SJCRH30 (cell line): ENCODE data around the gene MUC6. TPM values are rescaled to one million over a fixed set of nuclear protein-coding genes. Genes with fewer than 3 reads are reported as not detected.

Experiments used
- DNase-seq, 2 experiments: peaks; one replicate each; pipeline ENCODE4 v3.0.0-alpha.2; 2015 to 2020
- H3K27ac ChIP-seq: fragments of 250-450 bp; sonication (Bioruptor Pico); 2 replicates; pipeline ENCODE4 v1.5.1; 2020; ENCODE audit warnings: mild to moderate bottlenecking, moderate library complexity
- H3K27me3 ChIP-seq: fragments of 250-450 bp; sonication (Bioruptor Pico); 2 replicates; pipeline ENCODE4 v1.5.1; 2020; ENCODE audit warnings: mild to moderate bottlenecking, moderate library complexity
- H3K36me3 ChIP-seq: fragments of 250-450 bp; sonication (Bioruptor Pico); 2 replicates; pipeline ENCODE4 v1.5.1; 2020; ENCODE audit warnings: mild to moderate bottlenecking, moderate library complexity
- H3K4me1 ChIP-seq: fragments of 250-450 bp; sonication (Bioruptor Pico); 2 replicates; pipeline ENCODE4 v1.5.1; 2020; ENCODE audit warnings: mild to moderate bottlenecking, moderate library complexity
- H3K4me3 ChIP-seq: fragments of 250-450 bp; sonication (Bioruptor Pico); 2 replicates; pipeline ENCODE4 v1.5.1; 2020; ENCODE audit warnings: mild to moderate bottlenecking, moderate library complexity
- H3K9me3 ChIP-seq: fragments of 250-450 bp; sonication (Bioruptor Pico); replicated peaks from 2 replicates; pipeline ENCODE4 v1.5.1; 2020; ENCODE audit warnings: mild to moderate bottlenecking, moderate library complexity
- total RNA-seq: library from RNA; depleted of rRNA; stranded (reverse); fragments of >200 nt; shearing (Covaris generic); gene quantifications from 2 replicates; pipeline ENCODE4 v1.2.3, GENCODE V29; 2014

Gene MUC6
- total RNA-seq, 1 experiment from 2014 or later: not detected

GRCh38 chr11:1074244-1075221, 38.0 kb upstream of the MUC6 start, which contains the start of gene MUC2:
Gene MUC2 (plus strand): TSS chr11:1074874.
- Histone ChIP-seq H3K9me3 (no peaks in the 10 kb centered on the region), H3K4me1 (peaks cover 29% of the 10 kb centered on the region), H3K27ac (peak within 1 kb of the TSS; percentile 29), H3K27me3 (no peaks in the 10 kb centered on the region), H3K36me3 (no peaks in the 10 kb centered on the region), H3K4me3 (no peak within 1 kb of the TSS)
- peak; percentile 37 to 45 for DNase-seq

- Histone ChIP-seq H3K9me3 (no peaks in the 10 kb centered on the region), H3K27ac (peak overlapping the region; percentile 29), H3K27me3 (no peaks in the 10 kb centered on the region), H3K4me1 (peaks cover 29% of the 10 kb centered on the region), H3K4me3 (no peak overlapping the region), H3K36me3 (no peaks in the 10 kb centered on the region)
- DNase-seq: peak in 1 of 2 experiments; percentile 32
These were observed 37.3 kb upstream of the MUC6 start for GRCh38 chr11:1073851-1074243.

- H3K4me3 ChIP-seq: no peak overlapping the region
- peaks cover 29% of the 10 kb centered on the region for H3K4me1 ChIP-seq
- H3K36me3 ChIP-seq: no peaks in the 10 kb centered on the region
- H3K27me3 ChIP-seq: no peaks in the 10 kb centered on the region
- peak overlapping the region; percentile 29 for H3K27ac ChIP-seq
- peak; percentile 45 to 61 for DNase-seq
- no peaks in the 10 kb centered on the region for H3K9me3 ChIP-seq
These were observed 36.8 kb upstream of the MUC6 start for GRCh38 chr11:1073261-1073724.

- Histone ChIP-seq H3K27ac (no peak overlapping the region), H3K4me3 (no peak overlapping the region), H3K4me1 (peaks cover 26% of the 10 kb centered on the region), H3K27me3 (no peaks in the 10 kb centered on the region), H3K36me3 (no peaks in the 10 kb centered on the region), H3K9me3 (no peaks in the 10 kb centered on the region)
- DNase-seq: no peak
These were observed 36.3 kb upstream of the MUC6 start for GRCh38 chr11:1072821-1073231.

- Histone ChIP-seq H3K4me1 (peaks cover 21% of the 10 kb centered on the region), H3K27ac (no peak overlapping the region), H3K4me3 (no peak overlapping the region), H3K36me3 (no peaks in the 10 kb centered on the region), H3K9me3 (no peaks in the 10 kb centered on the region), H3K27me3 (no peaks in the 10 kb centered on the region)
- DNase-seq: peak in 1 of 2 experiments; percentile 4
These were observed 35.8 kb upstream of the MUC6 start for GRCh38 chr11:1072116-1072820.

- no peaks in the 10 kb centered on the region for H3K27me3 ChIP-seq
- no peak overlapping the region for H3K27ac ChIP-seq
- H3K36me3 ChIP-seq: no peaks in the 10 kb centered on the region
- no peak overlapping the region for H3K4me3 ChIP-seq
- no peaks in the 10 kb centered on the region for H3K9me3 ChIP-seq
- DNase-seq: no peak
- H3K4me1 ChIP-seq: peaks cover 21% of the 10 kb centered on the region
These were observed 35.1 kb upstream of the MUC6 start for GRCh38 chr11:1071571-1072115.

GRCh38 chr11:1070594-1071462, 34.3 kb upstream of the MUC6 start:
- no peak for DNase-seq
- H3K27me3 ChIP-seq: no peaks in the 10 kb centered on the region
- no peak overlapping the region for H3K27ac ChIP-seq
- H3K9me3 ChIP-seq: no peaks in the 10 kb centered on the region
- peaks cover 21% of the 10 kb centered on the region for H3K4me1 ChIP-seq
- H3K4me3 ChIP-seq: no peak overlapping the region
- H3K36me3 ChIP-seq: no peaks in the 10 kb centered on the region

GRCh38 chr11:1069740-1070139, 33.2 kb upstream of the MUC6 start:
- Histone ChIP-seq H3K4me3 (no peak overlapping the region), H3K27ac (no peak overlapping the region), H3K27me3 (no peaks in the 10 kb centered on the region), H3K36me3 (no peaks in the 10 kb centered on the region), H3K4me1 (peaks cover 21% of the 10 kb centered on the region), H3K9me3 (no peaks in the 10 kb centered on the region)
- no peak for DNase-seq

- H3K27me3 ChIP-seq: no peaks in the 10 kb centered on the region
- no peak overlapping the region for H3K27ac ChIP-seq
- no peaks in the 10 kb centered on the region for H3K9me3 ChIP-seq
- no peak overlapping the region for H3K4me3 ChIP-seq
- no peaks in the 10 kb centered on the region for H3K36me3 ChIP-seq
- no peak for DNase-seq
- peaks cover 4% of the 10 kb centered on the region for H3K4me1 ChIP-seq
These were observed 31.4 kb upstream of the MUC6 start for GRCh38 chr11:1067812-1068496.

- Histone ChIP-seq H3K4me3 (no peak overlapping the region), H3K27ac (no peak overlapping the region), H3K36me3 (no peaks in the 10 kb centered on the region), H3K4me1 (no peaks in the 10 kb centered on the region), H3K9me3 (peaks cover 3% of the 10 kb centered on the region; the same call in 1 of the 2 replicates), H3K27me3 (no peaks in the 10 kb centered on the region)
- DNase-seq: no peak
These were observed 27.6 kb upstream of the MUC6 start for GRCh38 chr11:1064167-1064566.

GRCh38 chr11:1062075-1062820, 25.7 kb upstream of the MUC6 start:
- H3K9me3 ChIP-seq: peaks cover 3% of the 10 kb centered on the region; the same call in 1 of the 2 replicates
- H3K27ac ChIP-seq: no peak overlapping the region
- DNase-seq: no peak
- H3K36me3 ChIP-seq: no peaks in the 10 kb centered on the region
- no peaks in the 10 kb centered on the region for H3K27me3 ChIP-seq
- no peak overlapping the region for H3K4me3 ChIP-seq
- no peaks in the 10 kb centered on the region for H3K4me1 ChIP-seq

- DNase-seq: no peak
- H3K9me3 ChIP-seq: peaks cover 3% of the 10 kb centered on the region; the same call in 1 of the 2 replicates
- H3K36me3 ChIP-seq: no peaks in the 10 kb centered on the region
- no peaks in the 10 kb centered on the region for H3K4me1 ChIP-seq
- no peak overlapping the region for H3K27ac ChIP-seq
- no peak overlapping the region for H3K4me3 ChIP-seq
- H3K27me3 ChIP-seq: no peaks in the 10 kb centered on the region
These were observed 24.5 kb upstream of the MUC6 start for GRCh38 chr11:1060852-1061616.
